Measurements from ENCODE around the gene ZGPAT. TPM values are rescaled to one million over a fixed set of nuclear protein-coding genes. Genes with fewer than 3 reads are reported as not detected.
"Not testable (repeated sequence)": the region's sequence is repeated elsewhere in the genome, so short reads cannot be mapped to it uniquely, and the experiment has no call there.

The ZGPAT gene
- total and polyA plus RNA-seq, 5 donors: 14.5 to 29.5 (median 17.6) TPM

DNA sequence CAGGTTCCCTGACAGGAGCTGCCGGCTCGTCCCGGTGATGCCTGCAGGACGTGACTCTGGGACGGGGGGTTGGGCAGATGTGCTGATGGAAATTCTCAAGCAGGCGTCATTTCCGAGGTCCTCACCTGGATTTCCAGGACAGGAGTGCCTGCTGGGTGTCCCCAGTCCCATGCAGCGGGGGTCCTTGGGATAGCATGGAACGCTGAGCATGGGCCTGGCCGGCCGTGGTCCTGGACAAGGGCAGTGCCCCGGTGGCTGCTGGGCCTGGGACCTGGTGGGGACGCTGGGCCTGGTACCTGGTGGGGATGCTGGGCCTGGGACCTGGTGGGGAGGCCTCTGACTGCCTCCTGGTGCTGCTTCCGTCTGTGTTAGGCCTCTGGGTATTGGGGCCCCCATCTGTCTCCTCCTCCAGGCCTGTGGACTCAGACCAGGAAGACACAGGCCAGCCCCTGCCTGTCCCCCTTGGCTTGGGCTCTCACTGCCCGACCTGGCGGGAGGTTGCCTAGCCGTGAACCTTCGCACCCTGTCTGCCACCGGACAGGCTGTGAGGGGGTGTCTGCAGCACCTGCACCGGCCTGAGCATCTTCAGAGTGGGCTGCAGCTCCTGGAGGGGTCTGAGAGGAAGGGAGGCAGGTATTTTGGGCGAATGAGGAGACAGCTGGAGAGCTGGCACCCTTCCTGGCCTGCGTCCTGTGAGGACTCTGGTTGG is 43.5 kb upstream of the ZGPAT start:
- no peak for ATAC-seq
- Histone ChIP-seq H3K27ac (ENCODE audit: low read length) (no peak overlapping the region), H3K4me1 (ENCODE audit: control insufficient read depth, insufficient read depth, low read length) (peaks cover 2% of the 10 kb centered on the region), H3K27me3 (ENCODE audit: control insufficient read depth, insufficient read depth) (no peaks in the 10 kb centered on the region), H3K9me3 (ENCODE audit: control insufficient read depth, low read length) (no peaks in the 10 kb centered on the region), H3K4me3 (ENCODE audit: low read length) (no peak overlapping the region)
- WGBS: 90% methylated on average over 22 of the region's 22 CpGs
- intact Hi-C loops (cut with DNase I): no loop called here
- peak in 1 of 3 donors; percentile 41 for DNase-seq

- WGBS: 73% methylated on average over 18 of the region's 18 CpGs
- intact Hi-C loops (cut with DNase I): no loop called here
- Histone ChIP-seq H3K4me3 (ENCODE audit: low read length) (no peak overlapping the region), H3K27me3 (ENCODE audit: control insufficient read depth, insufficient read depth) (no peaks in the 10 kb centered on the region), H3K4me1 (ENCODE audit: control insufficient read depth, insufficient read depth, low read length) (no peaks in the 10 kb centered on the region), H3K9me3 (ENCODE audit: control insufficient read depth, low read length) (no peaks in the 10 kb centered on the region), H3K27ac (ENCODE audit: low read length) (no peak overlapping the region)
- DNase-seq: peak in 1 of 3 donors; percentile 65
- peak in 1 of 2 donors; percentile 6 for ATAC-seq
Observed at GRCh38 chr20:63664861-63665594, 42.8 kb upstream of the ZGPAT start.

GRCh38 chr20:63665708-63666107 is 42.1 kb upstream of the ZGPAT start:
- Histone ChIP-seq H3K9me3 (ENCODE audit: control insufficient read depth, low read length) (no peaks in the 10 kb centered on the region), H3K4me1 (ENCODE audit: control insufficient read depth, insufficient read depth, low read length) (no peaks in the 10 kb centered on the region), H3K27ac (ENCODE audit: low read length) (no peak overlapping the region), H3K4me3 (ENCODE audit: low read length) (no peak overlapping the region), H3K27me3 (ENCODE audit: control insufficient read depth, insufficient read depth) (no peaks in the 10 kb centered on the region)
- DNase-seq: peak in 1 of 3 donors; percentile 29
- no peak for ATAC-seq
- intact Hi-C loops (cut with DNase I): no loop called here
- 94% methylated on average over 14 of the region's 14 CpGs for WGBS

DNA sequence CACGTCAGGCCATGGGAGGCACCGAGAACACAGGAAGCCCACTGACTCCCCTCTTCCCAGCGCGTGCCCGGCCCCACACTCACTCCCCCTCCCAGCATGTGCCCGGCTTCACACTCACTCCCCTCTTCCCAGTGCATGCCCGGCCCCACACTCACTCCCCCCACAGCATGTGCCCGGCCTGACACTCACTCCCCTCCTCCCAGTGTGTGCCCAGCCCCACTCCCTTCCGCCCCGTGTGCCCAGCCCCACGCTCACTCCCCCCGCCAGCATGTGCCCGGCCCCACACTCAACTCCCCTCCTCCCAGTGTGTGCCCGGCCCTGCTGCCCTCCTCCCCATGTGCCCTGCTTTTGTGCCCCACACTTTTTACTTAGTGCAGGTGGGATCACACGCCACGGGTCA is 40.0 kb upstream of the ZGPAT start:
- no peaks in the 10 kb centered on the region for H3K9me3 ChIP-seq (ENCODE audit: control insufficient read depth, low read length)
- no peaks in the 10 kb centered on the region for H3K27me3 ChIP-seq (ENCODE audit: control insufficient read depth, insufficient read depth)
- ATAC-seq (no peak), DNase-seq (peak in 1 of 3 donors; percentile 36)
- no peaks in the 10 kb centered on the region for H3K4me1 ChIP-seq (ENCODE audit: control insufficient read depth, insufficient read depth, low read length)
- intact Hi-C loops (cut with DNase I): no loop called here
- H3K27ac ChIP-seq (ENCODE audit: low read length): no peak overlapping the region
- H3K4me3 ChIP-seq (ENCODE audit: low read length): no peak overlapping the region
- WGBS: 92% methylated on average over 16 of the region's 16 CpGs

GRCh38 chr20:63668351-63668750 is 39.5 kb upstream of the ZGPAT start:
- intact Hi-C loops (cut with DNase I): no loop called here
- Histone ChIP-seq H3K27me3 (ENCODE audit: control insufficient read depth, insufficient read depth) (no peaks in the 10 kb centered on the region), H3K4me3 (ENCODE audit: low read length) (no peak overlapping the region), H3K4me1 (ENCODE audit: control insufficient read depth, insufficient read depth, low read length) (no peaks in the 10 kb centered on the region), H3K9me3 (ENCODE audit: control insufficient read depth, low read length) (no peaks in the 10 kb centered on the region), H3K27ac (ENCODE audit: low read length) (no peak overlapping the region)
- 96% methylated on average over 11 of the region's 11 CpGs for WGBS
- DNase-seq (peak in 1 of 3 donors; percentile 27), ATAC-seq (no peak)

GRCh38 chr20:63671695-63672094 is 36.1 kb upstream of the ZGPAT start:
- H3K9me3 ChIP-seq (ENCODE audit: control insufficient read depth, low read length); intact Hi-C loops (cut with DNase I); DNase-seq; H3K27ac ChIP-seq (ENCODE audit: low read length); H3K4me1 ChIP-seq (ENCODE audit: control insufficient read depth, insufficient read depth, low read length); ATAC-seq; H3K4me3 ChIP-seq (ENCODE audit: low read length); H3K27me3 ChIP-seq (ENCODE audit: control insufficient read depth, insufficient read depth): not testable (repeated sequence)
- WGBS: 95% methylated on average over 12 of the region's 12 CpGs

GRCh38 chr20:63672666-63673065 is 35.2 kb upstream of the ZGPAT start:
- no peak overlapping the region for H3K4me3 ChIP-seq (ENCODE audit: low read length)
- intact Hi-C loops (cut with DNase I): no loop called here
- DNase-seq: no peak
- 94% methylated on average over 10 of the region's 10 CpGs for WGBS
- H3K4me1 ChIP-seq (ENCODE audit: control insufficient read depth, insufficient read depth, low read length): no peaks in the 10 kb centered on the region
- no peak overlapping the region for H3K27ac ChIP-seq (ENCODE audit: low read length)
- peak; percentile 6 to 17 for ATAC-seq
- H3K27me3 ChIP-seq (ENCODE audit: control insufficient read depth, insufficient read depth): no peaks in the 10 kb centered on the region
- H3K9me3 ChIP-seq (ENCODE audit: control insufficient read depth, low read length): no peaks in the 10 kb centered on the region

DNA sequence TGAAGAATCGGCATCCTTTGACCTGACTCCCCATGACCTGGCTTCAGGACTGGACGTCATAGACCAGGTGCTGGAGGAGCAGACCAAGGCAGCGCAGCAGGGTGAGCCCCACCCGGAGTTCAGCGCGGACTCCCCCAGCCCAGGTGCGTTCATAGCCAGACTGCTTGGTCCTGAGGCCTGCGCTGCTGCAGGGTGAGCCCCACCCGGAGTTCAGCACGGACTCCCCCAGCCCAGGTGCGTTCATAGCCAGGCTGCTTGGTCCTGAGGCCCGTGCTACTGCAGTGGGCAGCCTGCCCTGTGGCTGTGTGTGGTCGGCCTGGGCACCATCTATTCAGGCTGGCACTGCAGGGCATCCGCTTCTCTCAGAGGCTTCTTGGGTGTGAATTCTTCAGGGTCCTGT is 33.9 kb upstream of the ZGPAT start:
- intact Hi-C loops (cut with DNase I): no loop called here
- ATAC-seq: peak; percentile 9 to 36

GRCh38 chr20:63675681-63676368 is 32.0 kb upstream of the ZGPAT start:
- ATAC-seq: no peak
- Histone ChIP-seq H3K9me3 (ENCODE audit: control insufficient read depth, low read length) (no peaks in the 10 kb centered on the region), H3K4me1 (ENCODE audit: control insufficient read depth, insufficient read depth, low read length) (no peaks in the 10 kb centered on the region), H3K4me3 (ENCODE audit: low read length) (no peak overlapping the region), H3K27ac (ENCODE audit: low read length) (no peak overlapping the region), H3K27me3 (ENCODE audit: control insufficient read depth, insufficient read depth) (no peaks in the 10 kb centered on the region)
- no peak for DNase-seq
- 94% methylated on average over 20 of the region's 20 CpGs for WGBS
- intact Hi-C loops (cut with DNase I): no loop called here

More for the DNA sequence above, 33.9 kb upstream of the ZGPAT start:
- no peaks in the 10 kb centered on the region for H3K27me3 ChIP-seq (ENCODE audit: control insufficient read depth, insufficient read depth)
- no peak overlapping the region for H3K4me3 ChIP-seq (ENCODE audit: low read length)
- peak in 1 of 3 donors; percentile 45 for DNase-seq
- no peaks in the 10 kb centered on the region for H3K9me3 ChIP-seq (ENCODE audit: control insufficient read depth, low read length)
- H3K27ac ChIP-seq (ENCODE audit: low read length): no peak overlapping the region
- no peaks in the 10 kb centered on the region for H3K4me1 ChIP-seq (ENCODE audit: control insufficient read depth, insufficient read depth, low read length)
- WGBS: 97% methylated on average over 14 of the region's 14 CpGs

DNA sequence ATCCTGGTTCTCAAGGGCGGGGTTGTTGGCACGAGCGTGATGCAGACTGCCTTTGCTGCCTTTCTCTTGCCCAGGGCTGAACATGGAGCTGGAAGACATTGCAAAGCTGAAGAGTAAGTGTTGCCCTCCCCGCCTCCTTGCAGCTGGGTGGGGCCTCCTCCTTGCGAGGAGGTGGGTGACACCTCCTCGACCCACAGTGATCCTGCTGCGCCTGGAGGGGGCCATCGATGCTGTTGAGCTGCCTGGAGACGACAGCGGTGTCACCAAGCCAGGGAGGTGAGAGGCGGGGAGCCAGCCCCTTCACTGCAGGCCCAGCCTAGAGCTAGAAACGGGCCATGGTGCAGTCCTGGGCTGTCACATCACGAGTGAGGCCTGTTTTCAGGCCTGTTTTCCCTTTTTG is 29.8 kb upstream of the ZGPAT start:
- Histone ChIP-seq H3K4me3 (ENCODE audit: low read length) (no peak overlapping the region), H3K27ac (ENCODE audit: low read length) (no peak overlapping the region), H3K27me3 (ENCODE audit: control insufficient read depth, insufficient read depth) (no peaks in the 10 kb centered on the region), H3K9me3 (ENCODE audit: control insufficient read depth, low read length) (no peaks in the 10 kb centered on the region), H3K4me1 (ENCODE audit: control insufficient read depth, insufficient read depth, low read length) (peaks cover 5% of the 10 kb centered on the region)
- 86% methylated on average over 13 of the region's 13 CpGs for WGBS
- no peak for ATAC-seq
- DNase-seq: no peak
- intact Hi-C loops (cut with DNase I): no loop called here

All from right cardiac atrium (tissue), 5 donors.